Omental fat pad (tissue), 4 donors: ENCODE measurements around the gene HIVEP2. TPM values are rescaled to one million over a fixed set of nuclear protein-coding genes. Genes with fewer than 3 reads are reported as not detected.

ENCODE experiments used
- ATAC-seq: fragments of 150-250 bp; one replicate; pipeline ENCODE4 v1.9.1; 2016; ENCODE audit warnings: mild to moderate bottlenecking, moderate library complexity; ENCODE audit not compliant: low FRiP score
- DNase-seq: peaks from one replicate; pipeline ENCODE4 v3.0.0-alpha.2; 2019; ENCODE audit warnings: low spot score
- CTCF ChIP-seq, 3 donors: fragments of 450-650 bp; IDR thresholded peaks; one replicate each; pipeline ENCODE4 v1.5.1; 2016 to 2017; ENCODE audit warnings: antibody characterized with exemption in 3 of 3, mild to moderate bottlenecking in 3 of 3, moderate library complexity in 2 of 3
- total RNA-seq, 4 donors: library from RNA; depleted of rRNA; stranded (reverse); fragments of >200 nt; gene quantifications; one replicate each; pipeline ENCODE4 v1.1.0, GENCODE V29; 2016

HIVEP2 gene
- total RNA-seq, 4 donors from 2014 or later: 14.9 to 47.3 (median 26.9) TPM

- DNase-seq: no peak
- no peak for TF ChIP-seq CTCF (IDR thresholded peaks at IDR 0.05)
- no peak for ATAC-seq
Measured at GRCh38 chr6:142940487-142940886, 4.5 kb downstream of the HIVEP2 start.

DNA sequence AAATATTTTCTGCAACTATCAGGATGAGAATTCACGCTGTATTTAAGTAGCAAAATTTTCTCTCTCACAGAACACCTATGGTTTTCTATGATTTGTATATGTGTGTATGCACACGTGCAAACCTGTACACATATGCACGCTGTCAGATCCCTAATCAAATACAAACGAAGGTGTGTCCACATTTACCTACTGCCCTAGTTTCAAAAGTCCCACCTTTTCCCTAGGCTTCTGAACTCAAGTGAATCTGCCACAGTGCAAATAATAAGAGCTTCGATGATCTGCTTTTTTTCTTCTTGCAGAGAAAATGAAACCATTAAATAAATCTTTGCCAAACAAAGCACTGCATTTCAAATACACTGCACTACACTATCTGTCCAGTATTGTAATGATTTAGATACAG, 6.5 kb downstream of the HIVEP2 start:
- ATAC-seq: no peak
- no peak for TF ChIP-seq CTCF (IDR thresholded peaks at IDR 0.05)
- DNase-seq: no peak

- DNase-seq: no peak
Measured at GRCh38 chr6:142937986-142938385, 7.0 kb downstream of the HIVEP2 start.

GRCh38 chr6:142935553-142936517, 9.1 kb downstream of the HIVEP2 start:
- no peak for TF ChIP-seq CTCF (IDR thresholded peaks at IDR 0.05)
- ATAC-seq (no peak), DNase-seq (no peak)

More at GRCh38 chr6:142937986-142938385, 7.0 kb downstream of the HIVEP2 start:
- no peak for ATAC-seq
- no peak for TF ChIP-seq CTCF (IDR thresholded peaks at IDR 0.05)

DNA sequence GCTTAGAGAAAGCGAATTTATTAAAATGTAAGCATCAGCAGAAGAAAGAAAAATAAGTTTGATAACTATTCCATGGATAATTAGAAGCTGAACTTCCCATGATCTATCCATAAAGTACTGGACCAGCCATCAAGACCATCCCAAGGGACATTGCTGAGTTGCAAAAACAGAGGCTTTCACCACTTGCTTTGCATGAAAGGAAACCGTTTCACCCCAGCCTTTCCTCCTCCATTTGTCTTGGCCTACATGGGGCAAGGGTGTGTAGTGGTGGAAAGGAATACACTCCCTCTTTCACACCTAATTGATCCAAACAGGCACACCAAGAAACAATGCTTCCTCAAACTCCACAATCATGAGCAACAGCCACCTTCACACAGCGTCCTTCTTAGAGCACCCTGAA, 10.4 kb downstream of the HIVEP2 start:
- ATAC-seq (no peak), DNase-seq (no peak)
- no peak for TF ChIP-seq CTCF (IDR thresholded peaks at IDR 0.05)

GRCh38 chr6:142934106-142934505, 10.9 kb downstream of the HIVEP2 start:
- no peak for DNase-seq
- TF ChIP-seq CTCF (IDR thresholded peaks at IDR 0.05): no peak
- ATAC-seq: no peak

DNA sequence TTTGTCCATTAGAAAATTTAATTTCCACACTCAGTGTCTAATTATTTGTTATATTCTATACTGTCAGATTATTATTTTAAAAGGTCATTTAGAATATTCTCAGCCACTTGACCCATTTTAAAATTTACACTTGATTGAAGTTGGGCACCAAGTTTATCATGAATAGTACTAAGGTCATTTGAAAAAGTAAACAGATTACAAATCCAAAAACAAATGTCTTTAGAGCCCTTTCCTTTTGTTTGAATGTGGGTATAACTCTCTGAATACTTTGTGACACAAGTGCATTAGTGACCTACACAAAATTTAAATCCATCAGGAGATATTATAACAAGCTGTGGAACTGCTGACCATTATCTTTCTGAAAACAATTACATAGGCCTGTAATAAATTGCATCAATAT, 11.3 kb downstream of the HIVEP2 start:
- ATAC-seq: no peak
- no peak for TF ChIP-seq CTCF (IDR thresholded peaks at IDR 0.05)
- no peak for DNase-seq
